HL-60 (cell line): ENCODE data around the gene CXCL14.

Experiments
- DNase-seq, 2 experiments: peaks; one replicate each; pipeline ENCODE4 v3.0.0-alpha.2; 2010 to 2020; ENCODE audit warnings: low read depth in 1 of 2, low spot score in 1 of 2
- H3K27ac ChIP-seq: fragments of 250-450 bp; sonication (Bioruptor Pico); replicated peaks from 2 replicates; pipeline ENCODE4 v1.5.1; 2020; ENCODE audit warnings: mild to moderate bottlenecking, moderate library complexity
- H3K27me3 ChIP-seq: fragments of 250-450 bp; sonication (Bioruptor Pico); 2 replicates; pipeline ENCODE4 v1.5.1; 2021; ENCODE audit warnings: mild to moderate bottlenecking, moderate library complexity; ENCODE audit not compliant: insufficient read depth, poor library complexity, severe bottlenecking
- H3K4me3 ChIP-seq: replicated peaks from 2 replicates; pipeline ENCODE4 v1.5.1; 2011; ENCODE audit warnings: mild to moderate bottlenecking, control low read depth, low read length; ENCODE audit not compliant: insufficient read depth
- GABPA ChIP-seq: IDR thresholded peaks from 2 replicates; pipeline ENCODE4 v1.6.1; 2012; ENCODE audit warnings: low read depth
- POLR2AphosphoS5 ChIP-seq: IDR thresholded peaks from 2 replicates; pipeline ENCODE4 v1.6.1; 2012; ENCODE audit warnings: low read depth
- SPI1 ChIP-seq: IDR thresholded peaks from 2 replicates; pipeline ENCODE4 v1.6.1; 2012; ENCODE audit warnings: low read depth, mild to moderate bottlenecking, borderline replicate concordance
- TF ChIP-seq, protein P1 (sequence below): IDR thresholded peaks from 2 replicates; pipeline ENCODE4 v1.6.1; 2012; ENCODE audit warnings: low read depth; ENCODE audit not compliant: insufficient replicate concordance
- TF ChIP-seq, protein P2 (sequence below): IDR thresholded peaks from one replicate; pipeline ENCODE4 v1.5.1; 2011; ENCODE audit warnings: low read length, control low read depth, inconsistent platforms; ENCODE audit not compliant: insufficient read depth

The CXCL14 gene

GRCh38 chr5:135593886-135594285, 15.1 kb upstream of the CXCL14 start:
- TF ChIP-seq, protein P1, sequence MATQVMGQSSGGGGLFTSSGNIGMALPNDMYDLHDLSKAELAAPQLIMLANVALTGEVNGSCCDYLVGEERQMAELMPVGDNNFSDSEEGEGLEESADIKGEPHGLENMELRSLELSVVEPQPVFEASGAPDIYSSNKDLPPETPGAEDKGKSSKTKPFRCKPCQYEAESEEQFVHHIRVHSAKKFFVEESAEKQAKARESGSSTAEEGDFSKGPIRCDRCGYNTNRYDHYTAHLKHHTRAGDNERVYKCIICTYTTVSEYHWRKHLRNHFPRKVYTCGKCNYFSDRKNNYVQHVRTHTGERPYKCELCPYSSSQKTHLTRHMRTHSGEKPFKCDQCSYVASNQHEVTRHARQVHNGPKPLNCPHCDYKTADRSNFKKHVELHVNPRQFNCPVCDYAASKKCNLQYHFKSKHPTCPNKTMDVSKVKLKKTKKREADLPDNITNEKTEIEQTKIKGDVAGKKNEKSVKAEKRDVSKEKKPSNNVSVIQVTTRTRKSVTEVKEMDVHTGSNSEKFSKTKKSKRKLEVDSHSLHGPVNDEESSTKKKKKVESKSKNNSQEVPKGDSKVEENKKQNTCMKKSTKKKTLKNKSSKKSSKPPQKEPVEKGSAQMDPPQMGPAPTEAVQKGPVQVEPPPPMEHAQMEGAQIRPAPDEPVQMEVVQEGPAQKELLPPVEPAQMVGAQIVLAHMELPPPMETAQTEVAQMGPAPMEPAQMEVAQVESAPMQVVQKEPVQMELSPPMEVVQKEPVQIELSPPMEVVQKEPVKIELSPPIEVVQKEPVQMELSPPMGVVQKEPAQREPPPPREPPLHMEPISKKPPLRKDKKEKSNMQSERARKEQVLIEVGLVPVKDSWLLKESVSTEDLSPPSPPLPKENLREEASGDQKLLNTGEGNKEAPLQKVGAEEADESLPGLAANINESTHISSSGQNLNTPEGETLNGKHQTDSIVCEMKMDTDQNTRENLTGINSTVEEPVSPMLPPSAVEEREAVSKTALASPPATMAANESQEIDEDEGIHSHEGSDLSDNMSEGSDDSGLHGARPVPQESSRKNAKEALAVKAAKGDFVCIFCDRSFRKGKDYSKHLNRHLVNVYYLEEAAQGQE, result no peak
- no peak for TF ChIP-seq GABPA
- no peak for TF ChIP-seq SPI1
- no peak for TF ChIP-seq POLR2AphosphoS5
- TF ChIP-seq, protein P2, sequence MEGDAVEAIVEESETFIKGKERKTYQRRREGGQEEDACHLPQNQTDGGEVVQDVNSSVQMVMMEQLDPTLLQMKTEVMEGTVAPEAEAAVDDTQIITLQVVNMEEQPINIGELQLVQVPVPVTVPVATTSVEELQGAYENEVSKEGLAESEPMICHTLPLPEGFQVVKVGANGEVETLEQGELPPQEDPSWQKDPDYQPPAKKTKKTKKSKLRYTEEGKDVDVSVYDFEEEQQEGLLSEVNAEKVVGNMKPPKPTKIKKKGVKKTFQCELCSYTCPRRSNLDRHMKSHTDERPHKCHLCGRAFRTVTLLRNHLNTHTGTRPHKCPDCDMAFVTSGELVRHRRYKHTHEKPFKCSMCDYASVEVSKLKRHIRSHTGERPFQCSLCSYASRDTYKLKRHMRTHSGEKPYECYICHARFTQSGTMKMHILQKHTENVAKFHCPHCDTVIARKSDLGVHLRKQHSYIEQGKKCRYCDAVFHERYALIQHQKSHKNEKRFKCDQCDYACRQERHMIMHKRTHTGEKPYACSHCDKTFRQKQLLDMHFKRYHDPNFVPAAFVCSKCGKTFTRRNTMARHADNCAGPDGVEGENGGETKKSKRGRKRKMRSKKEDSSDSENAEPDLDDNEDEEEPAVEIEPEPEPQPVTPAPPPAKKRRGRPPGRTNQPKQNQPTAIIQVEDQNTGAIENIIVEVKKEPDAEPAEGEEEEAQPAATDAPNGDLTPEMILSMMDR, result no peak
- Histone ChIP-seq H3K27me3 (no peaks in the 10 kb centered on the region), H3K4me3 (no peak overlapping the region), H3K27ac (no peak overlapping the region)
- no peak for DNase-seq

GRCh38 chr5:135593141-135593540, 14.3 kb upstream of the CXCL14 start:
- no peak for DNase-seq
- Histone ChIP-seq H3K27ac (no peak overlapping the region), H3K27me3 (no peaks in the 10 kb centered on the region)

DNA sequence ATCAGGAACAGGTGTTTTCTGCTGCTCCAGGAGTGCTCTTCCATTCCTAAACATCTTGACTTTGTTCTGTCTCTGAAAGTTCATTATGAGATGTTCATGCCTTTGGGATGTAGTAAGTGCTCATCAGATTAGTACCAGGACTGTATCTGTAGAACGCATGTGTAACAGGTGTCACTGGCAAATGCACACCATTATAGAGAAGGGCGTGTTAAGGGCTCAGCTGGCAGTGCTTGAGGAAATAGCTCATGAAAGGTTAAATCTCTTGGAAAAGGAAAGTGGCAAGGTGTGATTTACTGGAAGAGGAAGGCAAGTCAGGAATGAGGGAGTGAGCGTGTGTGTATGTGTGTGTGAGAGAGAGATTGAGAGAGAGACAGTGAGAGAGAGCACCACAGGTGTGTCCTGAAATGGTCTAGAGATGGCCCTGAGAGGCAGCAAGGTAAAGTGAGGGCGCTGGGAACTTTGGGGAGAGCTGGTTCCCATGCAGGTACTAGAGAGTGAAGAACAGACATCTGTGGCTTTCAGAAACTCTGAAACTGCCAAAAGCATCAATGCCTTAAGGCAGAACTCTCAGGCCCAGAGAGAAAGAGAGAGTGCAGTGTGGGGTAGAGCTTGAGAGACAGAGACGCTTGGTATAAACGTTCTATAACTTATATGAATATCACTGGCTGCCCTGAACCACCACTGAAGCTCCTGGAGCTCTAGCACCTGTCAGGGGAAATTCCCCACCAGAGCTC, 13.7 kb upstream of the CXCL14 start:
- no peak overlapping the region for H3K27ac ChIP-seq
- TF ChIP-seq SPI1, result no peak
- TF ChIP-seq POLR2AphosphoS5, result no peak
- no peak overlapping the region for H3K4me3 ChIP-seq
- no peaks in the 10 kb centered on the region for H3K27me3 ChIP-seq
- no peak for DNase-seq

More at GRCh38 chr5:135593141-135593540, 14.3 kb upstream of the CXCL14 start:
- no peak overlapping the region for H3K4me3 ChIP-seq
- TF ChIP-seq, protein P2, result no peak
- TF ChIP-seq GABPA, result no peak
- no peak for TF ChIP-seq POLR2AphosphoS5
- TF ChIP-seq, protein P1, result no peak

- Histone ChIP-seq H3K27me3 (no peaks in the 10 kb centered on the region), H3K4me3 (no peak overlapping the region), H3K27ac (no peak overlapping the region)
- TF ChIP-seq, protein P2, result no peak
- DNase-seq, result no peak
Measured at GRCh38 chr5:135591277-135591676, 12.5 kb upstream of the CXCL14 start.
